ENCODE data around the gene FANK1.

The FANK1 gene

DNA sequence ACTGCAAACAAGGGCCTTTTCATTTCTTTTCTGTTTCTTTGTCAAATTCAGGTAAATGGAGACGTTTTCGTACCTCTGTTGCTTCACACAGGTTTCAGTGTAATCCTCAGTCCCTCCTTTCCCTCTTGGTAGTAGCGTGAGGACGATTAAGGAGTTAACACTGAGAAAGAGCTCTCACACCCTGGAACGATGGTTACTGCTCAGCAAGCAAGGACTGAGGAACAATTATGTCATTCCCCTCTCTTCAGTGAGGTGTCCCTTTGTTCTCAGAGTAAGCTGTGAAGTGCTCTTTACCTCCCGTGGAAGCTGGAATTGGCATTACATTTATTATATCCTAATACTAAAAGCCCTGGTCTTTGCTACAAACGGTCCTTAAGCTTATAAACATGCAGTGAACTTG is 95.9 kb downstream of the FANK1 start:
- Histone ChIP-seq H3K9me3 (ENCODE audit: insufficient read depth, low read depth, low read length) (peaks cover 8% of the 10 kb centered on the region), H3K9ac (ENCODE audit: low read length) (no peak overlapping the region), H3K14ac (ENCODE audit: low read length) (no peak overlapping the region), H4K8ac (ENCODE audit: low read depth, low read length) (no peak overlapping the region), H2BK120ac (ENCODE audit: insufficient read depth, low read length, poor library complexity) (no peak overlapping the region), H3K27me3 (ENCODE audit: insufficient read depth, low read length) (no peaks in the 10 kb centered on the region), H2BK12ac (ENCODE audit: low read length) (no peak overlapping the region), H3K18ac (ENCODE audit: low read length) (no peak overlapping the region), H3K79me1 (ENCODE audit: low read length) (no peaks in the 10 kb centered on the region), H4K91ac (ENCODE audit: low read depth, low read length) (no peak overlapping the region), H2BK5ac (ENCODE audit: low read depth, low read length, poor library complexity) (no peak overlapping the region), H2AK5ac (ENCODE audit: low read length) (no peak overlapping the region), H3K79me2 (ENCODE audit: control insufficient read depth, insufficient read depth, low read length, poor library complexity) (no peaks in the 10 kb centered on the region), H2AFZ (ENCODE audit: insufficient read depth, low read length, poor library complexity) (no peak overlapping the region), H4K12ac (ENCODE audit: low read depth, low read length) (no peak overlapping the region), H3K4me1 (ENCODE audit: control insufficient read depth in 1 of 2, insufficient read depth in 2 of 2, low read length in 2 of 2) (no peaks in the 10 kb centered on the region), H3K4ac (ENCODE audit: low read depth, low read length) (no peak overlapping the region), H3K36me3 (ENCODE audit: control insufficient read depth in 1 of 2, insufficient read depth in 2 of 2, low read length in 2 of 2) (peaks cover 9 to 12% of the 10 kb centered on the region in 2 experiments), H3K23ac (ENCODE audit: low read length) (no peak overlapping the region), H3K4me2 (ENCODE audit: low read length) (no peak overlapping the region), H3K4me3 (ENCODE audit: low read depth, low read length) (no peak overlapping the region), H3K27ac (ENCODE audit: low read depth, low read length) (no peak overlapping the region)
- no peak for DNase-seq
- WGBS (ENCODE audit: extremely low coverage, insufficient coverage, insufficient read length) = no CpG with 5 or more reads among the region's 7 CpGs

DNA sequence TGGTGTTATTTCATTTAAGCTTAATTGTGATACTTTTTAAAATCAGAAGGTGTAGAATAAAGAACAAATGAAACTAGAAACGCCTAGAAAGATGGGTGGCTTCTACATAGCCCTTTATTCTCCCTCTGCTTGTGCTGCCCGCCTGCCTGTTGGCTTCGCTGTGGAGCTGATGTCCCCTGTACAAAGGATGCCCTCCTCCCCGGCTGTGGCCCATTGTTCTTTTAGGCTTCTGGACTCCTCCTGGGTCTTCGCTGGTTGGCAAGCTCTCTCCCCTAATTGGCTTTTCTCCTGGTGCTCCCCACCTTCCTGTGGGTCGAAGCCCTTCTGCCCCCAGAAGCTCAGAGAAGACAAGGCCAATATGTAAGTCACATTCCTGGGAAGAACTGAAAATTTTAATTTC is 98.2 kb downstream of the FANK1 start:
- Histone ChIP-seq H4K8ac (ENCODE audit: low read depth, low read length) (no peak overlapping the region), H3K4ac (ENCODE audit: low read depth, low read length) (no peak overlapping the region), H2BK120ac (ENCODE audit: insufficient read depth, low read length, poor library complexity) (no peak overlapping the region), H3K79me1 (ENCODE audit: low read length) (no peaks in the 10 kb centered on the region), H3K9me3 (ENCODE audit: insufficient read depth, low read depth, low read length) (peaks cover 5% of the 10 kb centered on the region), H3K36me3 (ENCODE audit: control insufficient read depth in 1 of 2, insufficient read depth in 2 of 2, low read length in 2 of 2) (peaks cover 7 to 14% of the 10 kb centered on the region in 2 experiments), H3K4me3 (ENCODE audit: low read depth, low read length) (no peak overlapping the region), H3K79me2 (ENCODE audit: control insufficient read depth, insufficient read depth, low read length, poor library complexity) (no peaks in the 10 kb centered on the region), H3K4me1 (ENCODE audit: control insufficient read depth in 1 of 2, insufficient read depth in 2 of 2, low read length in 2 of 2) (no peaks in the 10 kb centered on the region), H3K9ac (ENCODE audit: low read length) (no peak overlapping the region), H3K14ac (ENCODE audit: low read length) (no peak overlapping the region), H2AK5ac (ENCODE audit: low read length) (no peak overlapping the region), H3K23ac (ENCODE audit: low read length) (no peak overlapping the region), H4K91ac (ENCODE audit: low read depth, low read length) (no peak overlapping the region), H2BK12ac (ENCODE audit: low read length) (no peak overlapping the region), H2BK5ac (ENCODE audit: low read depth, low read length, poor library complexity) (no peak overlapping the region), H3K4me2 (ENCODE audit: low read length) (no peak overlapping the region), H4K12ac (ENCODE audit: low read depth, low read length) (no peak overlapping the region), H3K27ac (ENCODE audit: low read depth, low read length) (no peak overlapping the region), H3K27me3 (ENCODE audit: insufficient read depth, low read length) (no peaks in the 10 kb centered on the region), H3K18ac (ENCODE audit: low read length) (no peak overlapping the region), H2AFZ (ENCODE audit: insufficient read depth, low read length, poor library complexity) (no peak overlapping the region)
- DNase-seq = no peak
- WGBS (ENCODE audit: extremely low coverage, insufficient coverage, insufficient read length) = no CpG with 5 or more reads among the region's 6 CpGs

DNA sequence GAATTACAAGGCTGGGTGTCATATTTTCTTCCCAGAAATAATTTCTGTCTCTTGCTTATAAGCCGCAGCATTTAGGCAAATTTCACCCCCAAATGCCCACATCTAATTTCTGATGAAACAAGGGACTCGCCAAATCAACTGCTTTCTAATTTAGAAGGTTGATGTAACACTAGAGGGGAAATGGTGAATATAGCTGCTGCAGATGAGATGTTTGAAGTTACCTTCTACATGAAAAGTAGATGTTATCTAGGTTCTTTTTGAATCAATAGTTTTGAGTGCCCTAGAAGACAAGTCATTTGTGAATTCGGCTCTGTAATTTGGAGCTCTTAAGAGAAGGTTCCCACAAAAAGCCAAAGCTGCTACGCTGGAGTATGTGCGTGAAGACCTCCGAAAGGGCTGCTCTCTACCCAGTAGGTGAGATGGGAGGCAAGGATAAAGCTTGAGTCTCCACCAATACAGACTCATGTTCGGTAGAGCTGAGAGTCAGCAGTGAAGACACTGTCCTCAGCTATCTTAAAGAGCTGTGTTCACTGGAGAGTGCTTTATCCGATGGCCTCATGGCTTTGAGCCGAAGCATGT is 99.5 kb downstream of the FANK1 start:
- Histone ChIP-seq H3K36me3 (ENCODE audit: control insufficient read depth in 1 of 2, insufficient read depth in 2 of 2, low read length in 2 of 2) (peaks cover 0 to 7% of the 10 kb centered on the region in 2 experiments), H3K9ac (ENCODE audit: low read length) (no peak overlapping the region), H4K12ac (ENCODE audit: low read depth, low read length) (no peak overlapping the region), H2BK120ac (ENCODE audit: insufficient read depth, low read length, poor library complexity) (no peak overlapping the region), H3K27me3 (ENCODE audit: insufficient read depth, low read length) (no peaks in the 10 kb centered on the region), H2AK5ac (ENCODE audit: low read length) (no peak overlapping the region), H3K4me2 (ENCODE audit: low read length) (no peak overlapping the region), H4K91ac (ENCODE audit: low read depth, low read length) (no peak overlapping the region), H2BK5ac (ENCODE audit: low read depth, low read length, poor library complexity) (no peak overlapping the region), H3K18ac (ENCODE audit: low read length) (no peak overlapping the region), H4K8ac (ENCODE audit: low read depth, low read length) (no peak overlapping the region), H3K4me1 (ENCODE audit: control insufficient read depth in 1 of 2, insufficient read depth in 2 of 2, low read length in 2 of 2) (no peaks in the 10 kb centered on the region), H3K79me1 (ENCODE audit: low read length) (no peaks in the 10 kb centered on the region), H3K4me3 (ENCODE audit: low read depth, low read length) (no peak overlapping the region), H2BK12ac (ENCODE audit: low read length) (no peak overlapping the region), H3K79me2 (ENCODE audit: control insufficient read depth, insufficient read depth, low read length, poor library complexity) (no peaks in the 10 kb centered on the region), H3K9me3 (ENCODE audit: insufficient read depth, low read depth, low read length) (no peaks in the 10 kb centered on the region), H3K27ac (ENCODE audit: low read depth, low read length) (no peak overlapping the region), H3K23ac (ENCODE audit: low read length) (no peak overlapping the region), H2AFZ (ENCODE audit: insufficient read depth, low read length, poor library complexity) (no peak overlapping the region), H3K14ac (ENCODE audit: low read length) (no peak overlapping the region), H3K4ac (ENCODE audit: low read depth, low read length) (no peak overlapping the region)
- WGBS (ENCODE audit: extremely low coverage, insufficient coverage, insufficient read length) = no CpG with 5 or more reads among the region's 9 CpGs
- no peak for DNase-seq

DNA sequence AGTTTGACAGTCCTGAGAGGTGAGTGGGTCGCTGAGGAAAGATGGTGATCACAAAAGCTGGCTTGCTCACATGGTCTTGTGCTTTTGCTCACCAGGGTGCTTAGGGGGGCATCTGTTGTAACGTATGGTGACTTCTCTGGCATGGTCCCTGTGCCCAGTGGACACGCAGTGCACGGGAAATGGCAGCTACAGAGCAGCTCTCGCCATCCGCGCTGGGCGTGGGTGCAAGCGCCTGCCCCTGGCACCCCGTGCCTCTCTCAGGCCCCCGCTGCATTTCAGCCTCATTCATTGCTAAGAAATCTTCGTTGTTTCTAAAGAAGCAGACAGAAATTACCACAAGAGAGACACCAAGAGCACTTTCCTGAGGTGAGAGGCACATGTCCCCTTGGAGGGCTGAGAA is 101.2 kb downstream of the FANK1 start:
- Histone ChIP-seq H3K27ac (ENCODE audit: low read depth, low read length) (no peak overlapping the region), H4K91ac (ENCODE audit: low read depth, low read length) (no peak overlapping the region), H2BK5ac (ENCODE audit: low read depth, low read length, poor library complexity) (no peak overlapping the region), H3K23ac (ENCODE audit: low read length) (no peak overlapping the region), H3K14ac (ENCODE audit: low read length) (no peak overlapping the region), H2BK120ac (ENCODE audit: insufficient read depth, low read length, poor library complexity) (no peak overlapping the region), H3K18ac (ENCODE audit: low read length) (no peak overlapping the region), H3K36me3 (ENCODE audit: control insufficient read depth in 1 of 2, insufficient read depth in 2 of 2, low read length in 2 of 2) (peaks cover 0 to 6% of the 10 kb centered on the region in 2 experiments), H2AK5ac (ENCODE audit: low read length) (no peak overlapping the region), H3K4me2 (ENCODE audit: low read length) (no peak overlapping the region), H3K27me3 (ENCODE audit: insufficient read depth, low read length) (no peaks in the 10 kb centered on the region), H4K12ac (ENCODE audit: low read depth, low read length) (no peak overlapping the region), H2BK12ac (ENCODE audit: low read length) (no peak overlapping the region), H3K4me3 (ENCODE audit: low read depth, low read length) (no peak overlapping the region), H2AFZ (ENCODE audit: insufficient read depth, low read length, poor library complexity) (no peak overlapping the region), H3K4me1 (ENCODE audit: control insufficient read depth in 1 of 2, insufficient read depth in 2 of 2, low read length in 2 of 2) (peaks cover 0 to 2% of the 10 kb centered on the region in 2 experiments), H4K8ac (ENCODE audit: low read depth, low read length) (no peak overlapping the region), H3K9ac (ENCODE audit: low read length) (no peak overlapping the region), H3K79me1 (ENCODE audit: low read length) (no peaks in the 10 kb centered on the region), H3K9me3 (ENCODE audit: insufficient read depth, low read depth, low read length) (peaks cover 2% of the 10 kb centered on the region), H3K4ac (ENCODE audit: low read depth, low read length) (no peak overlapping the region), H3K79me2 (ENCODE audit: control insufficient read depth, insufficient read depth, low read length, poor library complexity) (no peaks in the 10 kb centered on the region)
- no peak for DNase-seq
- no CpG with 5 or more reads among the region's 12 CpGs for WGBS (ENCODE audit: extremely low coverage, insufficient coverage, insufficient read length)

Data from trophoblast cell (in vitro differentiated cells and primary cell).